ENCODE data around the gene SMG6. TPM values are rescaled to one million over a fixed set of nuclear protein-coding genes. Genes with fewer than 3 reads are reported as not detected.
A peak's percentile ranks its signal among the peaks of the same experiment; 100 is the strongest.

SMG6 gene
- total and polyA plus RNA-seq, 7 donors: 11.1 to 38.8 (median 22.9) TPM

- WGBS, 2 donors: 80 to 82% methylated on average over 1 of the region's 1 CpG
- TF ChIP-seq POLR2AphosphoS5 (IDR thresholded peaks at IDR 0.05) (no peak), EP300 (IDR thresholded peaks at IDR 0.05) (no peak), POLR2A (IDR thresholded peaks at IDR 0.05) (no peak), CTCF (IDR thresholded peaks at IDR 0.05) (no peak)
- no peak overlapping the region for H3K27ac ChIP-seq
- no peaks in the 10 kb centered on the region for H3K4me1 ChIP-seq
- no peak overlapping the region for H3K4me3 ChIP-seq
- peaks cover 14 to 97% (median 21%) of the 10 kb centered on the region in 4 donors for H3K36me3 ChIP-seq
- DNase-seq: no peak
- H3K9me3 ChIP-seq: no peaks in the 10 kb centered on the region
- intact Hi-C loops (cut with DNase I): no loop called here
- no peaks in the 10 kb centered on the region for H3K27me3 ChIP-seq
These were observed 8.0 kb downstream of the SMG6 start for GRCh38 chr17:2295575-2295974.

- TF ChIP-seq POLR2A (IDR thresholded peaks at IDR 0.05) (no peak), POLR2AphosphoS5 (IDR thresholded peaks at IDR 0.05) (no peak), EP300 (IDR thresholded peaks at IDR 0.05) (no peak), CTCF (IDR thresholded peaks at IDR 0.05) (no peak)
- Histone ChIP-seq H3K9me3 (no peaks in the 10 kb centered on the region), H3K36me3 (peaks cover 6 to 96% (median 13%) of the 10 kb centered on the region in 4 donors), H3K4me1 (no peaks in the 10 kb centered on the region), H3K27me3 (no peaks in the 10 kb centered on the region), H3K27ac (no peak overlapping the region), H3K4me3 (no peak overlapping the region)
- 88 to 92% methylated on average over 2 of the region's 2 CpGs for WGBS, 2 donors
- intact Hi-C loops (cut with DNase I): no loop called here
- no peak for DNase-seq
These were observed 11.5 kb downstream of the SMG6 start for GRCh38 chr17:2292100-2292499.

DNA sequence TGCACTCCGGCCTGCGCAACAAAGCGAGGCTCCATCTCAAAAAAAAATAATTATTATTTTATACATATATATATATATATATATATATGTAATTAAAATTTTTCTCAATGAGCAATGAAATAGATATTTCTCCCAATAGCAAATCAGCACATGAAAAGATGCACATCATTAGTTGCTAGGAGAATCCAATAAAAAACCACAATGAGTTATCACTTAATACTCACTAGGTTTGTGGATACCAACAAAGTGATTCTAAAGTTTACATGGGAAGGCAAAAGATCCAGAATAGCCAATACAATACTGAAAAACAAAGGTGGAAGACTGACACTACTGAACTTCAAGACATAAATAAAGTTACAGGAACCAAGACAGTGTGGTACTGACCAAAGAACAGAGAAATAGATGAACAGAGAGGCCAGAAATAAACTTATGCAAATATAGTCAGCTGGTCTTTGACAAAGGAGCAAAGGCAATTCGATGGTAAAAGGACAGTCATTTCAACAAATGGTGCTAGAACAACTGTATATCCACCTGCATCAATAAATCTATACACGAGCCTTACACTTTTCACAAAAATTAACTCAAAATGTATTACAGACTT, 13.6 kb downstream of the SMG6 start:
- H3K9me3 ChIP-seq: no peaks in the 10 kb centered on the region
- TF ChIP-seq POLR2A (IDR thresholded peaks at IDR 0.05) (no peak), EP300 (IDR thresholded peaks at IDR 0.05) (no peak), CTCF (IDR thresholded peaks at IDR 0.05) (no peak), POLR2AphosphoS5 (IDR thresholded peaks at IDR 0.05) (no peak)
- no peaks in the 10 kb centered on the region for H3K27me3 ChIP-seq
- intact Hi-C loops (cut with DNase I): no loop called here
- H3K36me3 ChIP-seq: peaks cover 6 to 83% (median 13%) of the 10 kb centered on the region in 4 donors
- H3K4me1 ChIP-seq: no peaks in the 10 kb centered on the region
- H3K27ac ChIP-seq: no peak overlapping the region
- 93 to 94% methylated on average over 5 of the region's 5 CpGs for WGBS, 2 donors
- H3K4me3 ChIP-seq: no peak overlapping the region
- DNase-seq: no peak

- no peak for DNase-seq
- Histone ChIP-seq H3K36me3 (peaks cover 9 to 77% (median 26%) of the 10 kb centered on the region in 4 donors), H3K4me3 (no peak overlapping the region), H3K9me3 (no peaks in the 10 kb centered on the region), H3K27me3 (no peaks in the 10 kb centered on the region), H3K27ac (peak overlapping the region in 3 of 4 donors; percentile 28 to 38 (median 31)), H3K4me1 (no peaks in the 10 kb centered on the region)
- no peak for TF ChIP-seq CTCF (IDR thresholded peaks at IDR 0.05)
- TF ChIP-seq EP300 (IDR thresholded peaks at IDR 0.05): no peak
- no peak for TF ChIP-seq POLR2AphosphoS5 (IDR thresholded peaks at IDR 0.05)
- TF ChIP-seq POLR2A (IDR thresholded peaks at IDR 0.05): no peak
- 85 to 91% methylated on average over 7 of the region's 7 CpGs for WGBS, 2 donors
- intact Hi-C loops (cut with DNase I): loop anchor here (2.0 to 5.0 kb wide), 3 partner anchors 36 to 229 kb away; partner anchors contain the start of gene HIC1
These were observed 20.3 kb downstream of the SMG6 start for GRCh38 chr17:2283302-2283701.

Data from sigmoid colon (tissue), 7 donors.